ENCODE measurements around the gene MON1A.
"Not testable (repeated sequence)": the region's sequence is repeated elsewhere in the genome, so short reads cannot be mapped to it uniquely, and the experiment has no call there.

Gene MON1A

DNA sequence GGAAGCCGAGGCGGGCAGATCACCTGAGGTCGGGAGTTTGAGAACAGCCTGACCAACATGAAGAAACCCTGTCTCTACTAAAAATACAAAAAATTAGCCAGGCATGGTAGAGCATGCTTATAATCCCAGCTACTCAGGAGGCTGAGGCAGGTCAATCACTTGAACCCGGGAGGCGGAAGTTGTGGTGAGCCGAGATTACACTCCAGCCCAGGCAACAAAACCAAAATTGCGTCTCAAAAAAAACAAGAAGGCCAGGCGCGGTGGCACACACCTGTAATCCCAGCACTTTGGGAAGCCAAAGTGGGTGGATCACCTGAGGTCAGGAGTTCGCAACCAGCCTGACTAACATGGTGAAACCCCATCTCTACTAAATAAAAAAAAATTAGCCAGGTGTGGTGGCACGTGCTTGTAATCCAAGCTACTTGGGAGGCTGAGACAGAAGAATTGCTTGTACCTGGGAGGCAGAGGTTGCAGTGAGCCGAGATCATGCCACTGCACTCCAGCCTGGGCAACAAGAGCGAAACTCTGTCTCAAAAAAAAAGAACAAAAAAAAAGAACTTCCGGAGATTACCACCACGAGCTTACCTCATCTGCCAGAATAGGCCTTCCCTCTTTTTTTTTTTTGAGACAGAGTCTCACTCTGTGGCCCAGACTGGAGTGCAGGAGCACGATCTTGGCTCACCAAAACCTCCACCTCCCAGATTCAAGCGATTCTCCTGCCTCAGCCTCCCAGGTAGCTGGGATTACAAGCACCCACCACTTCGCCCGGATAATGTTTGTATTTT lies 11.6 kb downstream of the MON1A start:
- DNase-seq: not testable (repeated sequence)

DNA sequence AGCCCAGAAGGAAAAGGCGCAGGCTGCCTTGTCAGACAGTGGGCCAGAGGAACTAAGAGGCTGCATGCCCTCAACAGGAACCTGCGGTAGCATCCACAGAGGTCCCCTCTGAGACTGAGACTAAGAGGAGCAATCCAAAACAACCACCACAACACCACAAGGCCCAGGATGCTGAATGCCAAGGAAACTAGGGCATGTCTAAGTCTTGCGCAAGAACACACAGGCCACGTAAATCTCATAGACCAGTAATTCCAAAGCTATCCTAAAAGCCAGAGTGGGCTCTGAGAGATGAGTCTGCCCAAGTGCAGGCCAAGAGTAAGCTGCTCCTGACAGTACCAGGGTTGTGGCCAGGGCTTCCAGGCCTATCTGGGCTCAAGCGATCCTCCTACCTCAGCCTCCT lies 12.9 kb downstream of the MON1A start:
- no peak for DNase-seq

DNA sequence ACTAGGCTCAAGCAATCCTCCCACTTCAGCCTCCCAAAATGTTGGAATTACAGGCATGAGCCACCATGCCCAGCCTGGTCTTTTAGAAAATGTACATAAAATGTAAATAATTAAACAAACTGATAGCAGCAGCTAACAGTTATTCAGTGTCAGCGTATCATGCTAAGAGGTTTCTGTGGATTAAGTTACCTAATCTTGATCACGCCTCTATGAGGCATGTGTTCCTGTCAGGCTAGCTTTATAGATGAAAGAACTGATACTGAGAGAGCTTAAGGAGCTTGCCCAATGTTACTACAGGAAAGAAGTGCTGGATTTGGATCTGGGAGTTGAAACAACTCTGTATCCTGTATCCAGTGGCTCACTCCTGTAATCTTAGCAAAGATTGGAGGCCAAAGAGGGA lies 14.7 kb downstream of the MON1A start:
- DNase-seq: no peak

DNA sequence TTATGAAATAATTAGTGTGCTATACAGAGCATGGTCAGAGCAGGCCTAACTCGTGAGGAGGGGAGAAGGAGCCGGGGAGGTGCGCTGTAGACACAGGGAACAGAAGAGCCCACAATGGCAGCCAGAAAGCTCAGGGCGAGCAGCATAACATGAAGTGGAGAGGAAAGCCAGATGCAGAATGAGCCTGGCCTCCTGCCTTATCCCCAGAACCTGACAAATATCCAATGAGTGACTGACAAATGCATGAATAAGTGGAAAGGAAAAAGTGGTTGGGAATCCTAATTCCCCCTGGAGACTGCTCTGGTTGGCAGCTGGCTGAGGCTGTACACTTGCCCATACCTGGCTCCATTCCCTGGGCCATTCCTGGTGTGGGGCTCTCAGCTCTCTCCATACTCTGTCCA lies 16.7 kb downstream of the MON1A start:
- DNase-seq: no peak

DNA sequence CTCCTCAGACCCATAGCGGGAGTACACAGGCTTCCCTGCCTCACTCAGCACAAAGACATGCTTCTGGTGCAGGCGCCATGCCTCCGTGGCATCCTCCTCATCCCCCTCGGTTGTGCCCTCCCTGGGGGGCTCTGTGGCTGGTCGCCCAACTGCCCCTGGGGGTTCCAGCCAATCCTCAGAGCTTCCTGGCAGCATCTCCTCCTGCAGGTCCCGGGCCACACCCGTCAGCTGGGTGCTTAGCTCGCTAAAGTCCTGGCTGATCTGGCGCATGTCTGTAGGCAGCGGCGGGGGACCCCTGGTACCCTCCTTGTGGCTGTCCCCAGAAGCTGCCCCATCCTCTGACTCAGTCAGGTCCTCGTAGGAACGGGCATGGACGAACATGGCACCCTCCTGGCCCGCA lies 18.0 kb downstream of the MON1A start:
- DNase-seq: no peak

DNA sequence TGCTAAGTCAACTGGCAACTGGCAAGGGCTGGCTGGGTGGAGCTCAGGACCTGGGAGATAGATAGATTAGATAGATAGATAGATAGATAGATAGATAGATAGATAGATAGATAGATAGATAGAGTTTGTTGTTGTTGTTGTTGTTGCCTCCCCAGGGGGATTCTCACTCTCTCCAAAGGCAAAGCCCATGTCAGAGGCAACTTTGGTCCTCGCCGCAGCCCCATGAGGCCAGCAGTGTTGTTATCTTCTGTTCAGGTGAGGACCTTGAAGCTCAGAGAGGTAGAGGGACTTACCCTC lies 18.5 kb downstream of the MON1A start:
- no peak for DNase-seq

DNA sequence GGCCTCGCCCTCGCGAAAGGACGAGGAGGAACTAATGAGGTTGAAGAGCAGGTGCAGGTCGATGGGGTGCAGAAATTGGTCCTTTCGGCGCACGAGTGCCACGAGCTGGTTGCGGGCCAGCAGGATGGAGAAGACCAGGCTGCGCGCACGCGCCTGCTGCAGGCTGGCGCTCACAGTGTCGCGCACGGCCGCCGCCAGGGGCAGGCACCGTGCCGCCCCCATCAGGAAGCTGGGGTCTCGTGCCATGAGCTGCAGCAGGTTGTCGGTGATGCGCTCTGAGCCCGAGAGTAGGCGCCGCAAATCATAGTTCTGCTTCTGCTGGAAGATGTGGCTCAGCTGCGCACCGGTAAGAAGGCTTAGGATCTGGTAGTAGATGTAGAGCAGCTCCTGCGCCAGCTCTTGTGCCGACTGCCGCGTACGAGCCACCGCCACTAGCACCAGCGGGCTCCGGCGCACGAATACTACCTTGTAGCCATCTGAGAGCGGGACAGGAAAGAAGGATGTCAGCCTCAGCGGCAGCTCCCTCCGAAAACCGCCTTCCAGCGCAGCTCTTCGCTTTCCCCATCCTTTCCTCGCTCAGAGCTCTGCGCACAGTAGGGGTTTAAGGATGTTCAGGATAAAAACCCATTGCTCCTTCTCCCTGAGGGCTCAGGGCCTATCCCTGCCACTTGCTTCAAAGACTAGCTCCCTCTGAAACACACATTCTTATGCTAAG lies 19.0 kb downstream of the MON1A start:
- DNase-seq: no peak

DNA sequence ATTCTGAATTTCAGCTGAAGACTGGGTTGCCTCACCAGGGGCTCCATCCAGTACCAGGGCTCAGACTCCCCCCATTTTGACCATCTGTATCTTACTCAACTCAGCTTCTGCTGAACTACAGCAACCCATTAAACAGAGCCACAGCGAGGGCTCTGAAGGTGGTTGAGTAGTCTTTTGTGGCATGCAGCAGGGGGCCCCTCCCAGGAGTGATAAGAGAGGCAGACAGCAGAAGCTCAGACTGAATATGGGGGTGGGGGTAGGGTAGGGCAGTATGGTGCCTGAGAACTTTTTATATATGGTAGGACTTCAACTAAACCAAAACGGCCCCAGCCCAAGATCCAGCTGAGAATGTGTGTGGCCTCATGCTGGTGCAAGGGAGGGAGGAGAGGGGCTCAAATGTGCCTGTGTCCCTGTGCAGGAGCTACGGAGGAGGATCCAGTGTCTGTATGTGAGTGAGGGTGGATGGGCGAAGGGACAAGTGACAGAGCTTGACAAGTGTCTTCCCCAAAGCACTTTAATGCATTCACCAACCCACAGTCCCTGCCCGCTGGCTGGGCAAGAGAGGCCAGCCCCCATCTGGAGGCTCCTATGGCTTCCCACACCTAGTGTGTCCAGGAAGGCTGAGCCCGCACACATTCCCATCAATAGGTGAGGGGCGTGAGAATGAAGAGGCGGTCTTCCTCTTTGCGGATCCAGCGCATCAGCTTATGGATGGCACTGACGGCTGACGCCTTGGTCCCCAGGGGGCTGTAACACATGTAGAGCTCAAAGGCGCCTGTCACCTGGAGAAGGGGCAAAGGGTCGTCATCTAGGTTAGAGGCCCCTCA lies 21.0 kb downstream of the MON1A start:
- DNase-seq: no peak

DNA sequence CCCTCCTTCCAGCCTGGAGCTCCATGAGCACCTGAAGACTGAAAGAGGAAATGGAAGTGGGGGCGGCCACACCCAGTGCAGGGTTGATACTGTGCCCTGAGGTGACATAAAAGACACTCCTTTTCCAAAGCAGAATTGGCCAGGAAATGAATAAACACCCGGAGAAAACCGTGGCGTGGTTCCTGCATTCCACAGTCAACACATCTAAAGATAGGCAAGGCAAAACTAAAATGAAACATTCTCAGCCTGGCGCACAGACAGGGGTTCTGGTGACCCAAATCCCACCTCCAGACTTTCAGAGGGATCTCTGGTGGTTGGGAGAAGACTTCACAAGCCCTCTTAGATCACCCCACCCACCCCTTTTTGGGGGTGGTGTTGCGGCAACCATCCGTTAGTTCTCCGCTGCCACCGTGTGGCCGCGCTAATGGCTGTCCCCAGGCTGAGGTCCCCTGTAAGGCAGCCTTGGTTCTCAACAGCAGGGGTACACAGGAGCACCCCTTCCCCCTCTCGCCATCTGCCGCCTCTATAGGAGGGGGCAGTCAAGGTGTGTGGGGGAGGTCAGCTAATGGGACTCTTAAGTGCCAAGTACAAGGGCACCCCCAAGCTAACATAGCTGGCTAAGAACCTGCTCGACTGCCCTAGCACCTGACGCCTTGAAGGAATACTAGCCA lies 23.4 kb downstream of the MON1A start:
- peak; percentile 77 for DNase-seq

DNA sequence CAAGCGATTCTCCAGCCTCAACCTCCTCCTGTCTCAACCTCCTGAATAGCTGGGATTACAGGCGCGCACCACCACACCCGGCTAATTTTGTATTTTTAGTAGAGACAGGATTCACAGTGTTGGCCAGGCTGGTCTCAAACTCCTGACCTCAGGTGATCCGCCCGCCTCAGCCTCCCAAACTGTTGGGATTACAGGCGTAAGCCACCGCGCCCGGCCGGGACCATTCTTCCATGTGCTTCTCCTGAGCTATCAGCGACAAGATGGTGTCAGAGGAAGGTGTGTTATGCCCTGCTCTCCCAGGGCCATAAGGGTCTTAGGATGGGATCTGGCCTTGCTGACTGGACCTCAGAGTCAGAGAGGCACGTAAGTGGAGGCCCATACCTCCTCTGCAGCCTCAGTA lies 25.2 kb downstream of the MON1A start:
- not testable (repeated sequence) for DNase-seq

DNA sequence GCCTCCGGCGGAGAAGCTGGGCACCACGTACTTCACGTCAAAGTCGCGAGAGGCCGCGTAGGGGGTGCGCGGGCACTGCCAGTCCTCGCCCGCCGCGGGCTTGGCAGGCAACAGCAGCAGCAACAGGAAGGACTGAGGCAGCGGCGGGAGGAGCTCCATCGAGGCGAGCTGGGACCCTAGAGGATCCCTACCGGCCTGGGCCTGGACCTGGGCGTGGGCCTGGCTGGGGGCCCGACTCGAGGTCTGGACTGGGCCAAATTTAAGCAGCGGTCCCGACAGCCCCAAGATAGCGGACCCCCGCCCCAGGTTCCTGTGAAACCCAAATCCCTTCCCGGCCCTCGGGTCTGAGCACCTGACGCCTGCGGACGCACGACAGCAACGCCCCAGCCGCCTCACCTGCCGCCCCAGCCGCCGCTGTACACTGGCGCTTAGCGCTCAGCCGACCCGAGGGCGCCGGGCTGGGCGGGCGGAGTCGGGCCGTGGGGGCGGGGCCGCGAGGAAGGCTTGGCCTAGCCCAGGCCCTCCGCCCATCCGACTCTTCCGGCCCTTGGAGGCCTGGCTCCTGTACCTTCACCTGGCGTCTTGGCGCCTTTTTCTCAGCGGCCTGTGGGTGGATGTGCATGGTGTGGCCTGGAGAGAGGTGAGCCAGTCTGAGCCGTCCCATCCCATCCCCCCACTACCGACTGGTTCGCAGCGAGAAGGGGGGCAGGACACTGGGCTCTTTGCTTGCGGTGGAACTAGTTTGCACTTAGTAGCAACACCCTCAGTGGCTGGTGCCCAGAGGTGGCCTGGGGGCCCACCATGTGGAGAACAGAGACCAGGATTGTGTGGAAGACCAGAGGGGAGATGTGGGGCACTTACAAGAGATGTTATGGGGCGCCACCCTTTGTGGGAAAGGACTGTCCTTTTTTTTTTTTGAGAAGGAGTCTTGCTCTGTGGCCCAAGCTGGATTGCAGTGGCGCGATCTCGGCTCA lies 25.9 kb downstream of the MON1A start, which contains the start of gene MST1R:
MST1R (minus strand) TSS at position 423 of the 974 bp plus-strand sequence; CDS start at position 159, 264 bp downstream.
- DNase-seq: peak; percentile 90

DNA sequence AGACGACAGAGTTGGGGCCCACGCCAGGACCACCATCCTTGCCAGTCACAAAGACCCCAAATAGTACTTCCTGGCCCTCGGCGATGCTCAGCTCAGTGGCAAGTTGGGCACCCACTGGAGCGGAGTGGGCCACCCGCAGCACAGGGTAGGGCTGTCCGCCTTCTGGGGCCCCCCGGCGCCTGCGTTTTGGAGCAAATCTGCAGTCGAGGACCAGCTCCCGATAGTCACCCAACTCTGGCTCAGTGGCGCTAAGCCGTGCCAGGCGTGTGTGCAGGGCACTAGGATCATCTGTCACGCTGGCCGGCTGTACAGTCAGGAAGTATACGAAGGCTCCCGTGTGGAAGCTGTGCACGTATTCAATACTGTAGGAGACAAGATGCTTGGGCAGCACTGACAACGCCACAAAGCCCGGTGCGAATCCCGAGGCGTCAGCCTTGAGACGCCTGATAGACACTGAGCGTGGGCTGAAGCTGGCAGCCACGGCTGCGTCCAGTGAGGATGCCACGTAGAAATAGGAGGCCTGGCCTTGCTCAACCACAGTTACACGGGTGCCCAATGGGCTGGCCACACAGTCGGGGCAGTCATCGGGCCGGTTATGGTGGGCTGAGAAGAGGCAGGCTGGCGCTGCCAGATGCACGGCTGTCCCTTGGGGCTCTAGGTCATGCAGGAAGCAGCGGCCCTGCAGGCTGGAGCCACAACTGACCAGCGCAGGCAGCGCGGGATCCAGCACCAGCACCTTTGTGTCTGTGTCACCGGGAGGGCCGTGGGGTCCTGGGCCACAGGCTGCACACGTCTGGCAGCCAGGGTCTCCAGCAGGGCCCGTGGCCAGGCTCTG lies 26.9 kb downstream of the MON1A start:
- no peak for DNase-seq

DNA sequence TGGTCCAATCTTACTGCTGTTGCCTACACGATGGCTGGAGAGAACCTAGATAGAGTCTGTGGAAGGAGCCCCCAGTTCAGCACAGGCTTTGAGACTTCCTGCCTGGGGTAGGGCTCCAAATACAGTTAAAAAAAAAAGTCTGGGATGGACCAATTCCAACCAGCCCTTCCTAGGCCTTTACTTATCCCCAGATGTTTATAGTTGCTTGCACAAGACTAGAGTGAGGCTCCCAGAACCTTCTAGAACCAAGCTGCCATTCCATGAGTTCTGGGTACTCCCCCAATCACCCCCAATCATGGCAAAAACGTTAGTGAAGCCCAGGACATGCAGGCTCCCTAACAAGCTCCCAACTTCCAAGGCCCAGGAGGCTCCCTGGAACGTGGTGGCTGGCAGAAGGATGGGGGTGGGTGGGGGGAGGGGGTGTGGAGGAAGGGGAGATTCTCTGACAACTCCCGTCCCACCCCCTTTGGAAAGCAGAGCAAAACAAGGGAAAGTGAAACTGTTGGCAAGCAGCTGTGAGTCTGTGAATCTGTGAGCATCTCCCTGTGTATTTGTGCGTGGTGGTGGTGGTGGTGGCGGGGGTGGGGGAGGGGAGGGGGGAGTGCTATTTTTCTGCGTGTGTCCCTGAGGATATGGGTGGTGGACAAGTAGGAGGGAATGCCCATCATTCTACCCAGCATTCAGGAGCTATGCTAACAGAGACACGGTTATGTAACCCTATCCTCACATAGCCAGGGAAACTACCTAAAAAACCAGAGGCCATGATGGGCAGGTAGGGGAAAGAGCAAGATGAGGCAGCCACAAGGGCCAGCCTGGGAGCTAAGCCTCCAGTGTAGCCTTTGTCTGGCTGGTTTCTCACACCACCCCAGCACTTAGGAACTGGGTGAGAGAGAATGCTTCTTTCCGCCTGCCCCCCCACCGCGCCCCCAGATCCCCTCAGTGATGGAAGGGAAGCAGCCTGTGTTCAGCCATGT lies 28.0 kb downstream of the MON1A start:
- DNase-seq: no peak

DNA sequence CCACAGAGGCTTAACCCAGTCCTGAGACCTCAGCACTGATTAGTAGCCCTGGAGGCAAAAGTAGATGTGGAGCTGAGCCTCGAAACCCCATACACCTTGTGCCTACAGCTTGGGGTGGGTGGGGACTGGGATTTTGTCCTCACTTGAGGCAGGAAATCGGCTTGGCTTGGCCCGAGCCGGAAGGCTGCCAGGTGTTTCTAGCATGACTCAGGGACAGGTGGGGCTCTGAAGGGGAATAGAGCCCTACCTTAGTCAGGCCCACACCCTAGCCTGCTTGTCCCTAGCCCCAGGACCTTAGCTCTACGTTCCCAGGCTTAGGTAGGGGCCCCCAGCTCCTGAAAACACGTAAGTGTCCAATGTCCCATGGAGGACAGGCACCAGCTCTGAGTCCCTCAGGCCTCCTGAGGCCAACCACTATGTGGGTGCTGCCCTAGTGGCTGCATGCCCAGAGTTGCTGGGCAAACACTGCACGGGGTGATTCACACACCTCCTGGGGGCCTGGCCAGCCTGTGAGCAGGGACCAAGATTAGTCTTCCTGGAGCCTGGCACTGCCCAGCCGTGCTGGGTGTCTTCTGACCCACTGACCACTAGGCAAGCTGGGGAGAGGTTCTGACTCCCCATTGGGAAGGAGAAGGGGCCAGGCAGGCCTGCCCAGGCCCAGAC lies 29.0 kb downstream of the MON1A start:
- no peak for DNase-seq

DNA sequence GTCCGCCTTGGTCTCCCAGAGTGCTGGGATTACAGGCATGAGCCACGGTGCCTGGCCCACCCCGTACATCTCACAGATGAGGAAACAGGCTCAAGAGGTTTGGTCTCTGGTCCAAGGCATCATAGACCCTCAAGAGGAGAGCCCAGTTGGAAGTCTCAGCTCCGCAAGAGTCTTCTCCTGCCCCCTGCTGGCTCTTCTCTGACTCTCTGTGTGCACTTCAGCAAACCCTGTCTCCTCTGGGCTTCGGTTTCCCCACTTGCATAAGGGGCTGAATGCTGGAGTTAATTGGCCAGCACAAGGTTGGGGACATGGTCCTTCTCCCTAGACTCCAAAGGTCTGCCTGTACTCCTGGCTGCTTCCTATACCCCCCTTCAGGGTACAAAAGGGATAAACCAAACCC lies 29.8 kb downstream of the MON1A start:
- no peak for DNase-seq

DNA sequence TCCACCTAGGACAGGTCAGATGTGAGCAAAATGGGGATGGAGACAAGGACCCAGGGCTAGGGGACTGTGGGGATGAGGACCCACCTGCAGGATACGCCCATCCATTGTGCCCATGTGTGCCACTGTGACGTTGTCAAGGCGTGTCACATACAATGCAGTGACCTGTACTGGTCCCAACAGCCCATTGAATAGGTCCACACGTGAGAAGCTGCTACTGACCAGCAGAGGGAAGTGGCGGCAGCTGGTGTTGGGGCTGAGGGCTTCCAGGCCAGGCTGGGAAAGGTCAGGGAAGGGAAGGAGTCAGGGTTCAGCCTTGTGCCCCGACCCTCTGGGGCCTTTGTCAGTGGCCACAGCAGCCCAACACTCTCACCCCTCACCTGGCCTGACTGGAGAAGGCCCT lies 30.6 kb downstream of the MON1A start:
- no peak for DNase-seq

DNA sequence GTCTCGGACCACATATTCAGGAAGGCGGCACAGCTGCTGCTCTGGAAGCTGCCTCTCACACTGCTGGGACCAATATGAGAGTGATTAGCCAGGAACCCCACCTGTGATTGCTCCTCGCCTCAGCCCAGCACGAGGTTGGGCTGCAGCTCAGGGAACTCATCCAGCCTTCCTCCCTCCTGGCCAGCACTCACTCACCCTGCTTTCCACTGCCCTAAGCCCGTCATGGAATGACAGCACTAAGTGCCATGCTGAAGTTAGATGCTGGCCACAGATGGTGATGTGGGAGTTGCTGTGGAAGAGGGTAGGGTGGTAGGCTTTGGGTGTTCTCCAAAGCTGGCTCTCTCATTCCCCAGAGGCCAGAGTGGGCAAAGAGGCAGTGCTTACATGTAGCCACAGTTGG lies 33.3 kb downstream of the MON1A start:
- DNase-seq: no peak

DNA sequence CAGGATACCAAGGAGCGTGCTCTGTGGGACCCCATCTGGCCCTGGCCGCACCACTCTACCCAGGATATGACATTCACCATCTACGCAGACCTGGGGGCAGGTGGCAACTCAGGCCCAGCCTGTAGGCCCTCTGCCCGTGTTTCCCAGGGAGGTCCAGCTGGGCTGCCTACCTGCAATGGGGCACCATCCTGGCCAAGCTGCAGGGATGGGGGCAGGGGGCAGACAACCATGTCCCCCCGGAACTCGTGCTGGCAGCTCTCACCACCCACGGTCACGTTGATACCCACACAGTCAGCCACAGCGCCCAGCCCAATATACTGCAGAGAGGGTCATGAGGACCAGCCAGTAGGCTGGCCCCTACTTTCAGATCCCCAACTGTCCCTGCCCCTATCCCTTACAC lies 33.8 kb downstream of the MON1A start:
- DNase-seq: no peak

DNA sequence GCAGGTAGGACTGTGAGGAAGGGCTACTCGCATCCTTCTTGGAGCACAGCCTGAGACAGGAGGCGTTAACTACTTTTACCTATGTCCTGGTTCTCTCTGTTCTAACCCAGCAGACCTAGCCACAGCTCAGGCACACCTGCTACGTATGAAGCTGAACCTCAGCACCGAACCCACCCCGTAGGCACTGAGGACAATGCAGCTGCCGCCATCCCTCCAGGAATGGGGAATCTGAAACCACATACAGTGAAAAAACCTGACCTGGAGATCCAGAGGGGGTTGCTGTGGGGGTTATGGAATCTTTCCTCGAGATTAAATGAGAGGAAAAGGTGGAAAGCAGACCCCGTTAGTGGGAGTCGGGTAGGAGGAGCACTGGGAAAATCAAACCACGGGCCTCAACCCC lies 40.3 kb downstream of the MON1A start:
- no peak for DNase-seq

Measured in activated CD8-positive, alpha-beta memory T cell treated with anti-CD3 and anti-CD28 coated beads, Interleukin-2, amount 50 U/mL, for 48 hours (primary cell).